Adipose tissue (tissue), 3 donors: ENCODE measurements around the gene POU1F1. TPM values are rescaled to one million over a fixed set of nuclear protein-coding genes. Genes with fewer than 3 reads are reported as not detected.

ENCODE experiments used
- polyA plus RNA-seq, 3 donors: library from polyadenylated mRNA; stranded (reverse); fragments of 200-250 nt; gene quantifications; one replicate each; pipeline ENCODE4 v1.2.3, GENCODE V29; 2013
- donor health status: healthy with polysubstance abuse.
- donor health status: Bipolar disorder and iron deficiency.
- donor health status: healthy.

POU1F1 gene
- polyA plus RNA-seq, 3 donors = not detected

Other genes with a start within 250 kb of the POU1F1 start
- gene CHMP2B, start 49.3 kb downstream of the POU1F1 start, polyA plus RNA-seq = 10 to 100 TPM; 13.2 to 31.6 (median 18.9) TPM